GM12878 (cell line): ENCODE results near the gene GTSF1L. TPM values are rescaled to one million over a fixed set of nuclear protein-coding genes. Genes with fewer than 3 reads are reported as not detected.

ENCODE experiments used
- ASH2L ChIP-seq: fragments of 300-600, 200-600 bp; sonication (generic); IDR thresholded peaks from 2 replicates; pipeline ENCODE4 v1.6.1; 2017; ENCODE audit warnings: low read depth, mild to moderate bottlenecking, borderline replicate concordance
- BACH1 ChIP-seq: fragments of 450-650 bp; IDR thresholded peaks from 2 replicates; pipeline ENCODE4 v1.6.1; 2017; ENCODE audit warnings: mild to moderate bottlenecking, borderline replicate concordance
- BHLHE40 ChIP-seq, 2 experiments: fragments of 450-650 bp in 1 of 2; IDR thresholded peaks; 2 replicates each; pipeline ENCODE4 v1.6.1; 2011 to 2017; ENCODE audit warnings: low read depth in 2 of 2, borderline replicate concordance in 1 of 2, improper control_type of control experiment in 1 of 2, low read length in 1 of 2, mild to moderate bottlenecking in 1 of 2
- CEBPB ChIP-seq, 2 experiments: fragments of 150-350 bp in 1 of 2; IDR thresholded peaks; 2 replicates each; pipeline ENCODE4 v1.6.1; 2012 to 2014; ENCODE audit warnings: low read depth in 2 of 2, low read length in 2 of 2, borderline replicate concordance in 1 of 2, inconsistent platforms in 1 of 2
- E2F8 ChIP-seq: fragments of 450-650 bp; IDR thresholded peaks from 2 replicates; pipeline ENCODE4 v1.6.1; 2018; ENCODE audit warnings: mild to moderate bottlenecking, low read depth, moderate library complexity; ENCODE audit not compliant: partially characterized antibody
- EZH2 ChIP-seq: IDR thresholded peaks from 2 replicates; pipeline ENCODE4 v1.6.1; 2012; ENCODE audit warnings: low read depth, mild to moderate bottlenecking, control low read depth, inconsistent platforms, low read length, borderline replicate concordance; ENCODE audit not compliant: control insufficient read depth
- HCFC1 ChIP-seq: fragments of 150-350 bp; IDR thresholded peaks from 2 replicates; pipeline ENCODE4 v1.6.1; 2014; ENCODE audit warnings: low read length
- HDAC6 ChIP-seq: fragments of 200-600 bp; sonication (generic); IDR thresholded peaks from one replicate; pipeline ENCODE4 v1.8.0; 2017; ENCODE audit warnings: antibody characterized with exemption; ENCODE audit not compliant: unreplicated experiment
- HSF1 ChIP-seq: fragments of 150-350 bp; IDR thresholded peaks from 2 replicates; pipeline ENCODE4 v1.6.1; 2014; ENCODE audit warnings: mild to moderate bottlenecking, low read depth, low read length
- IKZF2 ChIP-seq, 2 experiments: fragments of 450-650 bp; IDR thresholded peaks; 2 replicates each; pipeline ENCODE4 v1.6.1; 2017; ENCODE audit warnings: mild to moderate bottlenecking in 2 of 2, moderate library complexity in 2 of 2
- MEF2B ChIP-seq: fragments of 450-650 bp; IDR thresholded peaks from 2 replicates; pipeline ENCODE4 v1.6.1; 2018; ENCODE audit warnings: mild to moderate bottlenecking, moderate library complexity; ENCODE audit not compliant: partially characterized antibody, poor library complexity, severe bottlenecking
- NR2F1 ChIP-seq: fragments of 450-650 bp; conservative IDR thresholded peaks from 2 replicates; pipeline ENCODE4 v1.6.1; 2017; ENCODE audit warnings: mild to moderate bottlenecking
- PML ChIP-seq: IDR thresholded peaks from 2 replicates; pipeline ENCODE4 v1.6.1; 2012; ENCODE audit warnings: low read length, inconsistent platforms
- RAD21 ChIP-seq: IDR thresholded peaks from 2 replicates; pipeline ENCODE4 v1.6.1; 2011; ENCODE audit warnings: mild to moderate bottlenecking, low read depth, low read length, moderate library complexity; ENCODE audit not compliant: insufficient read depth
- RAD51 ChIP-seq: fragments of 450-650 bp; IDR thresholded peaks from 2 replicates; pipeline ENCODE4 v1.6.1; 2016; ENCODE audit warnings: moderate library complexity, mild to moderate bottlenecking, inconsistent platforms
- STAT3 ChIP-seq: IDR thresholded peaks from 2 replicates; pipeline ENCODE4 v1.6.1; 2011; ENCODE audit warnings: low read depth, low read length, improper control_type of control experiment
- TBL1XR1 ChIP-seq: IDR thresholded peaks from 2 replicates; pipeline ENCODE4 v1.6.1; 2012; ENCODE audit warnings: low read depth, low read length, improper control_type of control experiment
- TCF3 ChIP-seq: IDR thresholded peaks from 2 replicates; pipeline ENCODE4 v1.6.1; 2012; ENCODE audit warnings: low read depth, mild to moderate bottlenecking, low read length, borderline replicate concordance; ENCODE audit not compliant: insufficient read depth
- YY1 ChIP-seq: IDR thresholded peaks from 2 replicates; pipeline ENCODE4 v1.6.1; 2011; ENCODE audit warnings: low read depth, mild to moderate bottlenecking, low read length
- polyA plus RNA-seq, 11 experiments: library from polyadenylated mRNA; depleted of rRNA in 4 of 11; unstranded in 6 of 11; stranded (reverse) in 5 of 11; fragments of >200 nt; fragmentation: Nextera tagmentation in 4 of 11; fragmentation: Illumina TruSeq in 1 of 11; extraction: Ambion mirVana in 4 of 11; extraction: Trizol in 1 of 11; gene quantifications; 1 replicate in 1 of 11; 2 replicates in 10 of 11; pipeline versions ENCODE4 v1.2.1 to v1.2.3, GENCODE V29; 2011 to 2016; ENCODE audit warnings: inconsistent platforms in 2 of 11, missing spikeins in 2 of 11, low read depth in 1 of 11
- total RNA-seq, 4 experiments: library from RNA; depleted of rRNA in 3 of 4; stranded (reverse); fragments of >200 nt in 3 of 4; fragmentation: Illumina TruSeq in 1 of 4; extraction: Trizol in 1 of 4; gene quantifications; 2 replicates each; pipeline versions ENCODE4 v1.2.1 to v1.2.3, GENCODE V29; 2013 to 2021
- TF ChIP-seq, protein P1 (sequence below): fragments of 450-650 bp; IDR thresholded peaks from 2 replicates; pipeline ENCODE4 v1.6.1; 2017; ENCODE audit warnings: borderline replicate concordance
- TF ChIP-seq, protein P2 (sequence below): fragments of 450-650 bp; IDR thresholded peaks from 2 replicates; pipeline ENCODE4 v1.6.1; 2017; ENCODE audit warnings: antibody characterized with exemption, mild to moderate bottlenecking, moderate library complexity

The GTSF1L gene
- total and polyA plus RNA-seq, 10 of the 15 experiments (the other 5 are each of a cell fraction or from before 2014, with no cell fraction given): 0.56 to 2.4 (median 1.3) TPM

DNA sequence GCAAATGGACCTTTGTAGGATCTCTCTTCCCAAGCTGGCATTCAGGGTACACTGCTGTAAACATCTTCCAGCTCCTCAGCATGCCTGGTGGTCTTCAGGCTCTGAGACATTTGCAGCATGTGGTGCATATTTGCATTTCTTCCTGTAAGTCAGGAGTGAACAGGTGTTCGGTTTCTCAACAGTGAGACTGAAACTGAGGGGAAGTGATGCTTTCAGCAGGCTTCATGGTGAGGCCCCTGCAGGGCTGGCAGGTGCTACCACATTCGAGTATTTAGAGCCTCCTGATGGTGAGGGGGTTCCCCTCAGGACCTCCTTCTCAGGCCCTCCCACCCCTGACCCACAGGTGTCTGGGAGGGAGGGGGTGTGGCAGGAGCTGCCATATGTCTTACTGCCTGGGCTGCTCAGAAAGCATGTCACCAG, 44.8 kb downstream of the GTSF1L start (continued):
- TF ChIP-seq TCF3: peak; percentile 100
- no peak for TF ChIP-seq STAT3
- no peak for TF ChIP-seq RAD21
- TF ChIP-seq HCFC1: peak; percentile 43
- TF ChIP-seq TBL1XR1: no peak
- TF ChIP-seq NR2F1: no peak
- no peak for TF ChIP-seq E2F8
- 0 out of 2 replicates have a peak, but pooled peaks have one; percentile 40 for TF ChIP-seq YY1
- no peak for TF ChIP-seq HSF1
- TF ChIP-seq CEBPB (IDR thresholded peaks at IDR 0.05; ENCODE audit: borderline replicate concordance in 1 of 2, low read depth in 2 of 2, low read length in 2 of 2): no peak
- TF ChIP-seq, protein P1, sequence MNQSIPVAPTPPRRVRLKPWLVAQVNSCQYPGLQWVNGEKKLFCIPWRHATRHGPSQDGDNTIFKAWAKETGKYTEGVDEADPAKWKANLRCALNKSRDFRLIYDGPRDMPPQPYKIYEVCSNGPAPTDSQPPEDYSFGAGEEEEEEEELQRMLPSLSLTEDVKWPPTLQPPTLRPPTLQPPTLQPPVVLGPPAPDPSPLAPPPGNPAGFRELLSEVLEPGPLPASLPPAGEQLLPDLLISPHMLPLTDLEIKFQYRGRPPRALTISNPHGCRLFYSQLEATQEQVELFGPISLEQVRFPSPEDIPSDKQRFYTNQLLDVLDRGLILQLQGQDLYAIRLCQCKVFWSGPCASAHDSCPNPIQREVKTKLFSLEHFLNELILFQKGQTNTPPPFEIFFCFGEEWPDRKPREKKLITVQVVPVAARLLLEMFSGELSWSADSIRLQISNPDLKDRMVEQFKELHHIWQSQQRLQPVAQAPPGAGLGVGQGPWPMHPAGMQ: no peak
- no peak for TF ChIP-seq HDAC6
- TF ChIP-seq EZH2: no peak
- peak; percentile 64; the same call in 1 of the 2 replicates for TF ChIP-seq RAD51
- 0 out of 2 replicates have a peak, but pooled peaks have one; percentile 32 for TF ChIP-seq PML
- peak; percentile 40 for TF ChIP-seq MEF2B
- TF ChIP-seq BACH1: no peak
- TF ChIP-seq, protein P2, sequence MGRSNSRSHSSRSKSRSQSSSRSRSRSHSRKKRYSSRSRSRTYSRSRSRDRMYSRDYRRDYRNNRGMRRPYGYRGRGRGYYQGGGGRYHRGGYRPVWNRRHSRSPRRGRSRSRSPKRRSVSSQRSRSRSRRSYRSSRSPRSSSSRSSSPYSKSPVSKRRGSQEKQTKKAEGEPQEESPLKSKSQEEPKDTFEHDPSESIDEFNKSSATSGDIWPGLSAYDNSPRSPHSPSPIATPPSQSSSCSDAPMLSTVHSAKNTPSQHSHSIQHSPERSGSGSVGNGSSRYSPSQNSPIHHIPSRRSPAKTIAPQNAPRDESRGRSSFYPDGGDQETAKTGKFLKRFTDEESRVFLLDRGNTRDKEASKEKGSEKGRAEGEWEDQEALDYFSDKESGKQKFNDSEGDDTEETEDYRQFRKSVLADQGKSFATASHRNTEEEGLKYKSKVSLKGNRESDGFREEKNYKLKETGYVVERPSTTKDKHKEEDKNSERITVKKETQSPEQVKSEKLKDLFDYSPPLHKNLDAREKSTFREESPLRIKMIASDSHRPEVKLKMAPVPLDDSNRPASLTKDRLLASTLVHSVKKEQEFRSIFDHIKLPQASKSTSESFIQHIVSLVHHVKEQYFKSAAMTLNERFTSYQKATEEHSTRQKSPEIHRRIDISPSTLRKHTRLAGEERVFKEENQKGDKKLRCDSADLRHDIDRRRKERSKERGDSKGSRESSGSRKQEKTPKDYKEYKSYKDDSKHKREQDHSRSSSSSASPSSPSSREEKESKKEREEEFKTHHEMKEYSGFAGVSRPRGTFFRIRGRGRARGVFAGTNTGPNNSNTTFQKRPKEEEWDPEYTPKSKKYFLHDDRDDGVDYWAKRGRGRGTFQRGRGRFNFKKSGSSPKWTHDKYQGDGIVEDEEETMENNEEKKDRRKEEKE: no peak
- peak; percentile 73 to 75 for TF ChIP-seq IKZF2 (IDR thresholded peaks at IDR 0.05)
- peak; percentile 88 to 91 for TF ChIP-seq BHLHE40 (IDR thresholded peaks at IDR 0.05; ENCODE audit: borderline replicate concordance in 1 of 2, low read depth in 2 of 2, low read length in 1 of 2)
- no peak for TF ChIP-seq ASH2L
